ENCODE data around the gene HIVEP3.

Gene HIVEP3

DNA sequence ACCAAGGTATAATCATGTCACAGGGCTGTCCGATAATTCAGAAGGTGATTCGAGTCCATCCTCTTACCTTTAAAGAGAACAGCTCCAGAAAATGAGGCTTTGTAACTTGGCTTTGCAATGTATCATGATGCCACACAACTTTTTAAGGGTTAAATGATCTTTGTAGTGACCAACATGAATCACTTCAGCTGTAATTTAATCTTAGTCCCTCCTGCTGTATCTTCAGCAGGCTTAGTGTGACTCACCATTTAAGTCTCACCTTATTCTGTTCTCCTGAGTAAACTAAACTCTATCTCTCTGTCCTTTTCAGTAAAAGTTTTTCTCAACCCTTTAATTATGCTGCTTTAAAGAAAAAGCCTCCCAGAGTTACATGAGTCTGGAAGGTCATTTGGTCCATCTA, 1.9 kb upstream of the HIVEP3 start:
- Histone ChIP-seq H3K27me3 (ENCODE audit: insufficient read depth, low read length) (peaks cover 45% of the 10 kb centered on the region), H3K4me1 (ENCODE audit: insufficient read depth, low read length) (peaks cover 16% of the 10 kb centered on the region), H3K9ac (ENCODE audit: low read depth, low read length) (no peak overlapping the region), H3K27ac (ENCODE audit: low read length) (no peak overlapping the region), H3K36me3 (ENCODE audit: insufficient read depth, low read depth, low read length) (no peaks in the 10 kb centered on the region), H3K4me3 (ENCODE audit: low read length) (no peak overlapping the region), H3K9me3 (ENCODE audit: insufficient read depth, low read depth, low read length) (no peaks in the 10 kb centered on the region)

GRCh38 chr1:41919764-41920397, 1.2 kb upstream of the HIVEP3 start:
- H3K36me3 ChIP-seq (ENCODE audit: insufficient read depth, low read depth, low read length): no peaks in the 10 kb centered on the region
- peaks cover 52% of the 10 kb centered on the region for H3K27me3 ChIP-seq (ENCODE audit: insufficient read depth, low read length)
- H3K4me1 ChIP-seq (ENCODE audit: insufficient read depth, low read length): peaks cover 16% of the 10 kb centered on the region
- no peak overlapping the region for H3K27ac ChIP-seq (ENCODE audit: low read length)
- no peak overlapping the region for H3K9ac ChIP-seq (ENCODE audit: low read depth, low read length)
- H3K9me3 ChIP-seq (ENCODE audit: insufficient read depth, low read depth, low read length): no peaks in the 10 kb centered on the region
- H3K4me3 ChIP-seq (ENCODE audit: low read length): peak overlapping the region; percentile 55

- no peaks in the 10 kb centered on the region for H3K9me3 ChIP-seq (ENCODE audit: insufficient read depth, low read depth, low read length)
- H3K27me3 ChIP-seq (ENCODE audit: insufficient read depth, low read length): peaks cover 52% of the 10 kb centered on the region
- H3K36me3 ChIP-seq (ENCODE audit: insufficient read depth, low read depth, low read length): no peaks in the 10 kb centered on the region
- peaks cover 16% of the 10 kb centered on the region for H3K4me1 ChIP-seq (ENCODE audit: insufficient read depth, low read length)
- H3K9ac ChIP-seq (ENCODE audit: low read depth, low read length): no peak overlapping the region
- H3K4me3 ChIP-seq (ENCODE audit: low read length): peak overlapping the region; percentile 55; the same call in 1 of the 2 replicates
- no peak overlapping the region for H3K27ac ChIP-seq (ENCODE audit: low read length)
Observed at GRCh38 chr1:41919131-41919530, 409 bp upstream of the HIVEP3 start.

DNA sequence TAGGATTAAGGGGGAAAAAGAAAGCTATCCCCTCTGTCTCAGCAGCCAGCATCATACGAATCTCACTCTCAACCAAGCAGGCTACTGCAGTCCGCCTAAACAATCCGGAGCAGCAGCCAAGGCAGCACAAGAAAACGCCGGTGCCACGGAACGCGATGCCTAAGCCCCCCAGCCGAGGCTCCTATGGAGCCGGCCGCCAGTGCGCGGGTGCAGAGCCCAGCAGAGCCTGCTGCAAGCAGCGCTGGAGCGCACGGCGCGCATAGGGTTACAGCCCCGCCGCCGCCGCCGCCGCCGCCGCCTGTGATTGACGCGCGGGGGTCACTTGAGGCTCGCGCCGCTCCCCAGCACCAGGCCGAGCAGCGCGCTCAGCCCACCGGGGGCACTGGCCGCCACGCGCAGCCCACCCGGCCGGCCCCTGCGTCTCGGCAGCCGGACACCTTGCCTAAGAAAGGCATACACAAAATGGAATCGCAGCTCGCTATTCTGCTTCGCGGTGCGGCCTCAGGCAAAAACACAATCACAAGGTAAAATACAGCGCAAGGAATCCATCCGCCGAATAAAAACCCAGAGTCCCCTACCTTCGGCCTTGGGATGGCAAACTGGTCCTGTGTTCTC, 780 bp downstream of the HIVEP3 start:
- Histone ChIP-seq H3K36me3 (ENCODE audit: insufficient read depth, low read depth, low read length) (no peaks in the 10 kb centered on the region), H3K4me1 (ENCODE audit: insufficient read depth, low read length) (peaks cover 16% of the 10 kb centered on the region), H3K4me3 (ENCODE audit: low read length) (peak overlapping the region; percentile 67), H3K27ac (ENCODE audit: low read length) (no peak overlapping the region), H3K27me3 (ENCODE audit: insufficient read depth, low read length) (peaks cover 52% of the 10 kb centered on the region), H3K9ac (ENCODE audit: low read depth, low read length) (no peak overlapping the region), H3K9me3 (ENCODE audit: insufficient read depth, low read depth, low read length) (no peaks in the 10 kb centered on the region)

GRCh38 chr1:41917076-41917475, 1.6 kb downstream of the HIVEP3 start:
- H3K4me1 ChIP-seq (ENCODE audit: insufficient read depth, low read length): peaks cover 16% of the 10 kb centered on the region
- no peak overlapping the region for H3K27ac ChIP-seq (ENCODE audit: low read length)
- peak overlapping the region; percentile 67 for H3K4me3 ChIP-seq (ENCODE audit: low read length)
- no peaks in the 10 kb centered on the region for H3K36me3 ChIP-seq (ENCODE audit: insufficient read depth, low read depth, low read length)
- H3K9ac ChIP-seq (ENCODE audit: low read depth, low read length): no peak overlapping the region
- no peaks in the 10 kb centered on the region for H3K9me3 ChIP-seq (ENCODE audit: insufficient read depth, low read depth, low read length)
- H3K27me3 ChIP-seq (ENCODE audit: insufficient read depth, low read length): peaks cover 52% of the 10 kb centered on the region

DNA sequence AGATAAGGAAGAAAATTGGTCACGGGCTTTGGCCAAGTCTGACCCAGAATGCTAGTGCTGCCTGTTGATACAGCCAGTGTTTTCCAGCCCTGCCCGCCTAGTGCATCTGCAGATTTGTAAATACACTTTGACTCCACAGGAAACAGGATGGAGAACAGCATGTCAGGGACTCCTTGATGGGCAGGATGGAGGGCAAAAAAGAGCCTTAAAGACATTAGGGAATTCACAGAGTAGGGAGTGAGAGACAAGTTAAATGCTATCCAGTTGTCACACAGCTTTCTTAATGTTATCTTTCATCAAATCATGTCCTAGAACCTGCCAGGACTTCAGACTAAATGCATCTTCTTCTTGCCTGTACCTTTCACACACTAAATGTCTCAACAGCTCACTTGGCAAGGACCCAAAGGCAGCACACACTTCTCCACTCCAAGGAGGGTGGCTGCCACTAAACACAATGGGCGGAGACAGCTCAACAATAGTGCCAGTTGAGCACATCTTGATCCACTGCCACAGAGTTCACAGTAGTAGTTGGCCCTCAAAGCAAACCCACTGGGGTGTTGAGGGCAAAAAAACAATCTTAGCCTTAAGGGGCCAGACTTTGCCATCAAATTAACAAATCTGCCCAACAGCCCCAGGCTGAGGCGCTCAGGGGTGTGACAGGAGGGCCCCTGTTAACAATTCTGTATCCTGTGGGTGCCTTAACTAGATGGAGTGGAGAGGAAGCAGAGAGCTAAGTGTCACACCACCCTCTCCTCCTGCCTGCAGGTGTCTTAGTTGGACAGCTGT, 2.7 kb downstream of the HIVEP3 start:
- H3K27ac ChIP-seq (ENCODE audit: low read length): no peak overlapping the region
- H3K4me3 ChIP-seq (ENCODE audit: low read length): no peak overlapping the region
- H3K4me1 ChIP-seq (ENCODE audit: insufficient read depth, low read length): peaks cover 16% of the 10 kb centered on the region

GRCh38 chr1:41914516-41914915, 4.2 kb downstream of the HIVEP3 start:
- no peak overlapping the region for H3K27ac ChIP-seq (ENCODE audit: low read length)
- peaks cover 16% of the 10 kb centered on the region for H3K4me1 ChIP-seq (ENCODE audit: insufficient read depth, low read length)
- no peaks in the 10 kb centered on the region for H3K36me3 ChIP-seq (ENCODE audit: insufficient read depth, low read depth, low read length)
- H3K4me3 ChIP-seq (ENCODE audit: low read length): no peak overlapping the region
- H3K9ac ChIP-seq (ENCODE audit: low read depth, low read length): no peak overlapping the region
- no peaks in the 10 kb centered on the region for H3K9me3 ChIP-seq (ENCODE audit: insufficient read depth, low read depth, low read length)
- H3K27me3 ChIP-seq (ENCODE audit: insufficient read depth, low read length): peaks cover 45% of the 10 kb centered on the region

More for the DNA sequence above, 2.7 kb downstream of the HIVEP3 start:
- Histone ChIP-seq H3K9me3 (ENCODE audit: insufficient read depth, low read depth, low read length) (no peaks in the 10 kb centered on the region), H3K36me3 (ENCODE audit: insufficient read depth, low read depth, low read length) (no peaks in the 10 kb centered on the region), H3K27me3 (ENCODE audit: insufficient read depth, low read length) (peaks cover 52% of the 10 kb centered on the region), H3K9ac (ENCODE audit: low read depth, low read length) (no peak overlapping the region)

- Histone ChIP-seq H3K4me3 (ENCODE audit: low read length) (no peak overlapping the region), H3K27me3 (ENCODE audit: insufficient read depth, low read length) (peaks cover 30% of the 10 kb centered on the region), H3K9me3 (ENCODE audit: insufficient read depth, low read depth, low read length) (no peaks in the 10 kb centered on the region), H3K36me3 (ENCODE audit: insufficient read depth, low read depth, low read length) (no peaks in the 10 kb centered on the region), H3K27ac (ENCODE audit: low read length) (no peak overlapping the region), H3K9ac (ENCODE audit: low read depth, low read length) (no peak overlapping the region), H3K4me1 (ENCODE audit: insufficient read depth, low read length) (peaks cover 8% of the 10 kb centered on the region)
Observed at GRCh38 chr1:41913014-41913413, 5.7 kb downstream of the HIVEP3 start.

DNA sequence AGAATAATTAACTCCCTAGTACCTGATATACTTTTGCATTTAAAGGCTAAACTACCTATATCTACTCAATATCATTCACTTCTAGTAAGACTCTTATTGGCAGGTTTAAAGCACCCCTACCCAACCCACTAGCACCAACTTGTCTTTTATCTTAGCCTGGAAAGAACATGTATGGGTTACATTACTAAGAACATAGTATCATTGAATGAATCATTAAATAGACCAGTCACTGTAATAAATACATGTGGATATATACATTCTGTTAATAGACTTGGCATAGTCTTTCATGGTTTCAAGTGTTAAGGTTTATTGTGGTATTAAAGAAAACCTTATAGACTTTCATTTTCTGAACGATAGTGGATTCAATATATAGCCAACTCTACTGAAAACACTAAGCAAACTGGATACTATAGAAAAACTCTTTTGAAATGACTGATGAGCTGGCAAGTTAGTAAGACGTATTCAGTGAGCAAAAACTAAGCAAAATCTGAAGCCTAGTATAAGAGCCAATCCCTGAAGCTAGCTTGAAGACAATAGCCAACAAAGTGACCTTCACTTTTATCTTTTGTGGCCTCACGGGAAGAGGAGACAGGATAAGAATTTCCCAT, 10.3 kb downstream of the HIVEP3 start:
- no peak overlapping the region for H3K4me3 ChIP-seq (ENCODE audit: low read length)
- H3K27ac ChIP-seq (ENCODE audit: low read length): no peak overlapping the region
- no peak overlapping the region for H3K9ac ChIP-seq (ENCODE audit: low read depth, low read length)
- no peaks in the 10 kb centered on the region for H3K27me3 ChIP-seq (ENCODE audit: insufficient read depth, low read length)
- no peaks in the 10 kb centered on the region for H3K4me1 ChIP-seq (ENCODE audit: insufficient read depth, low read length)
- H3K36me3 ChIP-seq (ENCODE audit: insufficient read depth, low read depth, low read length): no peaks in the 10 kb centered on the region
- no peaks in the 10 kb centered on the region for H3K9me3 ChIP-seq (ENCODE audit: insufficient read depth, low read depth, low read length)

- Histone ChIP-seq H3K36me3 (ENCODE audit: insufficient read depth, low read depth, low read length) (no peaks in the 10 kb centered on the region), H3K27me3 (ENCODE audit: insufficient read depth, low read length) (no peaks in the 10 kb centered on the region), H3K4me3 (ENCODE audit: low read length) (no peak overlapping the region), H3K27ac (ENCODE audit: low read length) (no peak overlapping the region), H3K4me1 (ENCODE audit: insufficient read depth, low read length) (no peaks in the 10 kb centered on the region), H3K9me3 (ENCODE audit: insufficient read depth, low read depth, low read length) (no peaks in the 10 kb centered on the region), H3K9ac (ENCODE audit: low read depth, low read length) (no peak overlapping the region)
Observed at GRCh38 chr1:41907446-41907845, 11.3 kb downstream of the HIVEP3 start.

DNA sequence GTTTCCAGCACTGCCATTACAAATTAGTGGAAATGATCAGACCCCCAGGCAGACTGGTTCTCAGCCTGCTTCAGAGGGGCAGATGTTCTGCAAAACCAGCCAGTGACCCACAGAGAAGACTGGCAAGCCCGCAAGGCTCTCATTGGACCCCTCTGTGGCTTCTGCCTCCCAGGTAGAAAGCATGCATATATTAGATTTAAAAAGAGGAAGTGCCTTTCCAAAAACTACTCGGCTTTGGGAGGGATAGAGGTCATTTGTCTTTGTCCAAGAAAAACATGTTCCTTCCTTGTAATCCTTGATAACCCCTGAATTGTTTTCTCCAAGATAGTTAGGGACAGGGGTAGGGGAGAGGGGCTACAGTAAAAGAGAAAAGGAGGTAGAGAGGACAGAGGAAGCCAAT, 11.8 kb downstream of the HIVEP3 start:
- H3K4me3 ChIP-seq (ENCODE audit: low read length): no peak overlapping the region
- no peaks in the 10 kb centered on the region for H3K9me3 ChIP-seq (ENCODE audit: insufficient read depth, low read depth, low read length)
- no peaks in the 10 kb centered on the region for H3K36me3 ChIP-seq (ENCODE audit: insufficient read depth, low read depth, low read length)
- H3K27me3 ChIP-seq (ENCODE audit: insufficient read depth, low read length): no peaks in the 10 kb centered on the region
- no peaks in the 10 kb centered on the region for H3K4me1 ChIP-seq (ENCODE audit: insufficient read depth, low read length)
- H3K9ac ChIP-seq (ENCODE audit: low read depth, low read length): no peak overlapping the region
- no peak overlapping the region for H3K27ac ChIP-seq (ENCODE audit: low read length)

Data from iPS-20b (cell line).